Stimulated activated CD8-positive, alpha-beta memory T cell treated with anti-CD3 and anti-CD28 coated beads, Interleukin-12 subunit alpha, Interleukin-12 subunit beta, amount 100 ng/mL, for 24 hours (primary cell): ENCODE data around the gene TSEN34.
"Not testable (repeated sequence)": the region's sequence is repeated elsewhere in the genome, so short reads cannot be mapped to it uniquely, and the experiment has no call there.

Experiments
- DNase-seq: peaks from one replicate; pipeline ENCODE4 v3.0.0-alpha.2; 2020; ENCODE audit errors: extremely low read depth

TSEN34 gene

GRCh38 chr19:54188215-54188871 is 2.8 kb upstream of the TSEN34 start:
- DNase-seq, result no peak

- DNase-seq, result no peak
These were observed 1.9 kb upstream of the TSEN34 start, which contains the start of gene MBOAT7 for GRCh38 chr19:54189145-54189734. Gene MBOAT7 (minus strand): TSS chr19:54189580. CDS start chr19:54188508, 1,072 bp downstream.

GRCh38 chr19:54189735-54190502 is 1.2 kb upstream of the TSEN34 start:
- peak; percentile 100 for DNase-seq

DNA sequence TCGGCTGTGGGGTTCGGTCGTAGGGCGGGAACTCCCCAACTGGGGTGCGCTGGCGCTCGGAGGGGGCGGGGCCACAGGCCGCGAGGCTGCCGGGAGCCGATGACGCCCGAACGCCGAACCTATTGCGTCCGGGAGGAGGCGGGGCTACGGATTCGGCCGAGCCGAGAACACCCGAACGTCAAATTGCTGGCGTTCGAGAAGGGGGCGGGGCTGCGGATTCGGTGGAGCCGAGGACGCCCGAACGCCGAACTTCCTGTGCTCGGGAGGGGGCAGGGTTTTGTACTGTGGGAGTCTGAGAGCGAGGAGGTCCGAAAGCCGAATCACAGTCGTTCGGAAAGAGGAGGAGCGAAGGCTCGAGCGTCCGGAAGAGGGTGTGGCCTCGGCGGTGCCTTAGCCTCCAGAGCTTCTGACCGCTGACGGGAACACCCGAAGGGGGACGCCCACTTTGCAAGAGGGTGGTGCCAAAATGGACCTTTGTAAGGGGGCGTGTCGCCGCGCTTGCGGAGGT is 551 bp upstream of the TSEN34 start:
- peak; percentile 100 for DNase-seq

DNA sequence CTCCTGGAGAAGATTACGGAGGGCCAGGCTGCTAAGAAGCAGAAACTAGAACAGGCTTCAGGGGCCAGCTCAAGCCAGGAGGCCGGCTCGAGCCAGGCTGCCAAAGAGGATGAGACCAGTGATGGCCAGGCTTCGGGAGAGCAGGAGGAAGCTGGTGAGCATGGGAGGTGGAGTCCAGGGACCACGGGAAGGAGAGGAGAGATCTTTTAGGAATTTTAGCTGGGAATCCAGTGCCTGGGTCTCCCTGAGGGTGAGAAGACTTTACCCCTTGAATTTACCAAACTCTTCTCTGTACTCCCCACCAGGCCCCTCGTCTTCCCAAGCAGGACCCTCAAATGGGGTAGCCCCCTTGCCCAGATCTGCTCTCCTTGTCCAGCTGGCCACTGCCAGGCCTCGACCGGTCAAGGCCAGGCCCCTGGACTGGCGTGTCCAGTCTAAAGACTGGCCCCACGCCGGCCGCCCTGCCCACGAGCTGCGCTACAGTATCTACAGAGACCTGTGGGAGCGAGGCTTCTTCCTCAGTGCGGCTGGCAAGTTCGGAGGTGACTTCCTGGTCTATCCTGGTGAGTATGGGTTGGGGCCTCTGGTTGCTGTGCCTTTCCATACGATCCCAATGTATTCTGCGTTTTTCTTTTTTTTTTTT is 824 bp downstream of the TSEN34 start:
- DNase-seq, result no peak

GRCh38 chr19:54193011-54193410 is 1.9 kb downstream of the TSEN34 start:
- no peak for DNase-seq

- not testable (repeated sequence) for DNase-seq
These were observed 3.4 kb downstream of the TSEN34 start for GRCh38 chr19:54194463-54194862.

GRCh38 chr19:54196536-54196935 is 5.4 kb downstream of the TSEN34 start:
- no peak for DNase-seq

GRCh38 chr19:54197121-54197520 is 6.0 kb downstream of the TSEN34 start:
- no peak for DNase-seq

DNA sequence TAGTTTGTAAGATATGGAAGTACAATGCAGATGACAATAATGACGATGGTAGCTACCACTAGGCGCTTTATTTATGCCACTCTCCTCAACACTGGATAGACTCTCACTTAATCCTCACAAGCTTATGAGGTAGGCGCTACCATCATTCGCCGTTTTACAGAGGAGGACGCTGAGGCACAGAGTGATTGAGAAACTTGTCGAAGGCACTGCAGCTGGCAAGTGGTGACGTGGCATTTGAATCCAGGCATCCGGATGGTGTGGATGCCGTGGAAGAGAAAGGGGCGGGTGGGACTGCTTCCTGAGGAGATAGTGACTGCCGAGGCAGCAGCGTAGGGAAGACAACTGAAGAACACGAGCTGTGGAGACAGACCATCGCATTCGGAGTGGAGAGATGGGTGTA is 8.3 kb downstream of the TSEN34 start:
- DNase-seq, result no peak

DNA sequence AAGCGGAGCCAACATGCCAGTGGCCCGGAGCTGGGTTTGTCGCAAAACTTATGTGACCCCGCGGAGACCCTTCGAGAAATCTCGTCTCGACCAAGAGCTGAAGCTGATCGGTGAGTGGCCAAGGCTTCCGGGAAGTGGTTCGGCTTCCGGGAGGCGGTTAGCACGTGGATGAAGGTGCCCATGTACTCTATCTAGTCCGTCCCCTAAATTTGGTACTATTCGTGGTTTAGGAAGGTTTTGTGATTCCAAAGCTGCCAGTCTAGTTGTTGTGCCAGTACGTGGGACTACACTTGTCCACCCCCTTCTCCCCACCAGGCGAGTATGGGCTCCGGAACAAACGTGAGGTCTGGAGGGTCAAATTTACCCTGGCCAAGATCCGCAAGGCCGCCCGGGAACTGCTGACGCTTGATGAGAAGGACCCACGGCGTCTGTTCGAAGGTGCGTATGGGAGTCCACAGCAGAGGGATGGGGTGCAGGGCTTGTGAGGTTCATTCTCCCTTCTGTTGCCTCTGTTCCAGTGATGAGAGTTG is 10.1 kb downstream of the TSEN34 start:
- DNase-seq, result no peak

GRCh38 chr19:54201980-54202379 is 10.9 kb downstream of the TSEN34 start:
- no peak for DNase-seq

DNA sequence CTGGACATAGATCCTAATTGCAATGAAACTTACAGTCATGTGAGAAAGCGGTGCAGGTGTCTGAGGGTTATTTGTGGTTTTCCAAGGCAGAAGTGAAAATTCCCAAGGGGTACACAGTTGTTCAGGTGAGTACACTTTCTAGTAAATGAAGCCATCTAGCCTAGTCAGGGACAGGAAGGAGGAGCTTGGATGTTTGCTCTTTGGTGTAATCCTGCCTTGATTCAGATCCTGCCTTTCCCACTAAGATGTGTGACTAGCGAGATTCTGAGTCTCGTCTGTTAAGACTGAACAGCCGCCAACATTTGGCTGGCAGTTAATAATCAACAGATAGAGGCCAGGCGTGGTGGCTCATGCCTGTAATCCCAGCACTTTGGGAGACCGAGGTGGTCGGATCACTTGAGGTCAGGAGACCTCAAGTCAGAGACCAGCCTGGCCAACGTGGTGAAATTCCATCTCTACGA is 12.1 kb downstream of the TSEN34 start:
- DNase-seq, result no peak

GRCh38 chr19:54204767-54205468 is 13.8 kb downstream of the TSEN34 start:
- no peak for DNase-seq

GRCh38 chr19:54206030-54206830 is 15.1 kb downstream of the TSEN34 start:
- DNase-seq, result no peak

DNA sequence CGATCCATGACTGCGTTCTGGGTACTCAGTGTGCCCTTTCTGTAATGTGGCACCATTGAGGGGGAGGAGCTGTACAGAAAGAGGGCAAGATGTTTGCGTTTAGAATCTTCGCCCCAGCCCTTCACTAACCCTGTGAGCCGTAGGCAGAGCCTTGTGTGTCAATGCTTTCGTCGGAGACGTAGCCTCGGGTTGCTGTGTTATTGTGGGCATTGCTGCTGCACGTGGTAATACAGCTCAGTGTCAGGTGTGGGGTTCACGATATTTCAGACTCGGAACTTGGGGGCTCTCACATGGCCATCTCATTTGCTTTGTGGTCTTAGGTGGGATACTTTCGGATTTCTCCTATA is 15.7 kb downstream of the TSEN34 start:
- no peak for DNase-seq

DNA sequence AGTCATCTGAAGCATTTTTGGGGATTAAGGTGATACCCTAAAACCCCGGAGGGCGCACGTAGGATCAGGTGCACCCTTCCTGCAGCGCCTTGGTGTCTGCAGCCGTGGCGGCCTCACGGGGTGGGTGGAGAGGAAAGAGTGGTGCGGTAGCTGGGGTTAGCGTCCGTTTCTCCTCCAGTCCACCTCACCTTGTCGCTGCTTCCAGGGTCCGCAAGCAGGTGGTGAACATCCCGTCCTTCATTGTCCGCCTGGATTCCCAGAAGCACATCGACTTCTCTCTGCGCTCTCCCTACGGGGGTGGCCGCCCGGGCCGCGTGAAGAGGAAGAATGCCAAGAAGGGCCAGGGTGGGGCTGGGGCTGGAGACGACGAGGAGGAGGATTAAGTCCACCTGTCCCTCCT is 16.1 kb downstream of the TSEN34 start:
- DNase-seq, result not testable (repeated sequence)

DNA sequence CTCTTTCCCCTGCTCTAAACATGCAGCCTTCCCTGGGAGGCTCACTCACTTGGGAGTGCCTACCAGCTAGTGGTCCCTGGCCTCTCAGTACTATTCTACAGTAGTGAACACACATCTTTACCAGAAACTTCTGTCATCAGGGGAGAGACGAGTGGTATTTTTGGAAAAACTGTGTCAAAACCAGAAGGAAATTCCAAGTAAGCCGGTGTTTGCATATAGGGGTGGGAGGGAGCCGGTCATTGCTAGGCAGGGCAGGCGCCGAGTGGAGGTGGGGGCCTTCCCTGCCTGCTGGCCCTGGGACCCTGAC is 16.5 kb downstream of the TSEN34 start:
- DNase-seq, result no peak

DNA sequence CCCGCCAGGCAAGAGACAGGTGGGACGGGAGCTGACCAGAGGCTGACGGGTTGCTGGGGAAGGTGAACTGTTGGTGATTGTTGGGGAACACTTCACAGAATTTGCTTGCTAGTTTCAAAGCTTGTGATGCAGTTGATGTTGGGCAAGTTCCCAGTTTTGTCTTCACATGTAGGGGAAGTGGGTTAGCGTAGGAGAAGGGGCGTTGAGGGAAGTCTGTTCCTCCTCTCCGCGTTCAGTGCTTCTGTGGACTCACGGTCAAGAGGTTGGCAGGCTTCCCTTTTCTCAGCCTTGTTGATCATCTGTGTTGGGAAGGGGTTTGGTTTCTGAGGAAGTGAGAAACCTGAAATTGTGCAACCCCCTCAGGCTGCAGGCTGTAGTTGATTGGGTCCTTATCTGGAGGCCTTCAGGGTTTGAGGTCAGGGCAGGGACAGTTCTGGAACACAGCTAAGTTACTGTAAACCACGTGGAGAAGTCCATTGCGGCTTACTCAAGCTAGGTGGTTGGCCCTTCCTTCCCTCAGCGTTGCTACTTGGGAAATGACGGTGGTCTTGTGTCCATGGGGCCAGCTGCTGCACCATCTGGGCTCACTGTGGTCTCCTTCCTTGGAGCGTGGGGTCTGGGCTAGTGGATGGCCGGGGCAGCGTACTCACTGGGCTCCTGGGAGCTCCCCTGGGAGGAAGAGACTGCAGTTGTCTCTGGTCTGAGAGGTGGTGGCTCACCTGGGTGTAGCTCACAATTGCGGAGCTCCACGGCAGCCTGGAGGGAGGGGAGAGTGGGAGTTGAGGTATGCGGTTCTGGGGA is 17.1 kb downstream of the TSEN34 start:
- DNase-seq, result no peak

- no peak for DNase-seq
These were observed 17.6 kb downstream of the TSEN34 start for GRCh38 chr19:54208784-54209057.
